ENCODE results near the gene STXBP6.

Gene STXBP6

GRCh38 chr14:25049568-25050268 lies at the start of gene STXBP6:
TSS of gene STXBP6 (minus strand) at chr14:25050147. CDS start at chr14:24974818, 75,329 bp downstream.
- in situ Hi-C loops (cut with MboI; ENCODE audit: low sequenced_read_pairs), result no loop called here

GRCh38 chr14:25097120-25097519 lies 47.2 kb upstream of the STXBP6 start:
- in situ Hi-C loops (cut with MboI; ENCODE audit: low sequenced_read_pairs), result no loop called here

GRCh38 chr14:25095736-25096437 lies 45.9 kb upstream of the STXBP6 start:
- in situ Hi-C loops (cut with MboI; ENCODE audit: low sequenced_read_pairs), result no loop called here

- in situ Hi-C loops (cut with MboI; ENCODE audit: low sequenced_read_pairs), result no loop called here
Observed at GRCh38 chr14:25094171-25094907, 44.4 kb upstream of the STXBP6 start.

- in situ Hi-C loops (cut with MboI; ENCODE audit: low sequenced_read_pairs), result no loop called here
Observed at GRCh38 chr14:25092258-25092740, 42.4 kb upstream of the STXBP6 start.

GRCh38 chr14:25090716-25091454 lies 40.9 kb upstream of the STXBP6 start:
- in situ Hi-C loops (cut with MboI; ENCODE audit: low sequenced_read_pairs), result no loop called here

- in situ Hi-C loops (cut with MboI; ENCODE audit: low sequenced_read_pairs), result no loop called here
Observed at GRCh38 chr14:25090256-25090655, 40.3 kb upstream of the STXBP6 start.

GRCh38 chr14:25089496-25089895 lies 39.5 kb upstream of the STXBP6 start:
- in situ Hi-C loops (cut with MboI; ENCODE audit: low sequenced_read_pairs), result no loop called here

- in situ Hi-C loops (cut with MboI; ENCODE audit: low sequenced_read_pairs), result no loop called here
Observed at GRCh38 chr14:25086821-25087396, 37.0 kb upstream of the STXBP6 start.

GRCh38 chr14:25086081-25086480 lies 36.1 kb upstream of the STXBP6 start:
- in situ Hi-C loops (cut with MboI; ENCODE audit: low sequenced_read_pairs), result no loop called here

- in situ Hi-C loops (cut with MboI; ENCODE audit: low sequenced_read_pairs), result no loop called here
Observed at GRCh38 chr14:25080682-25081081, 30.7 kb upstream of the STXBP6 start.

- in situ Hi-C loops (cut with MboI; ENCODE audit: low sequenced_read_pairs), result no loop called here
Observed at GRCh38 chr14:25079311-25079710, 29.4 kb upstream of the STXBP6 start.

- in situ Hi-C loops (cut with MboI; ENCODE audit: low sequenced_read_pairs), result no loop called here
Observed at GRCh38 chr14:25074099-25074685, 24.2 kb upstream of the STXBP6 start.

- in situ Hi-C loops (cut with MboI; ENCODE audit: low sequenced_read_pairs), result no loop called here
Observed at GRCh38 chr14:25069879-25070278, 19.9 kb upstream of the STXBP6 start.

GRCh38 chr14:25067600-25067999 lies 17.7 kb upstream of the STXBP6 start:
- in situ Hi-C loops (cut with MboI; ENCODE audit: low sequenced_read_pairs), result no loop called here

- in situ Hi-C loops (cut with MboI; ENCODE audit: low sequenced_read_pairs), result no loop called here
Observed at GRCh38 chr14:25062022-25062321, 12.0 kb upstream of the STXBP6 start.

- in situ Hi-C loops (cut with MboI; ENCODE audit: low sequenced_read_pairs), result no loop called here
Observed at GRCh38 chr14:25056688-25057078, 6.7 kb upstream of the STXBP6 start.

GRCh38 chr14:25055992-25056687 lies 6.2 kb upstream of the STXBP6 start:
- in situ Hi-C loops (cut with MboI; ENCODE audit: low sequenced_read_pairs), result no loop called here

- in situ Hi-C loops (cut with MboI; ENCODE audit: low sequenced_read_pairs), result no loop called here
Observed at GRCh38 chr14:25055005-25055404, 5.1 kb upstream of the STXBP6 start.

- in situ Hi-C loops (cut with MboI; ENCODE audit: low sequenced_read_pairs), result no loop called here
Observed at GRCh38 chr14:25053585-25053984, 3.6 kb upstream of the STXBP6 start.
